ENCODE measurements around the gene ADNP. TPM values are rescaled to one million over a fixed set of nuclear protein-coding genes. Genes with fewer than 3 reads are reported as not detected.

The ADNP gene
- total RNA-seq, 1 donor, result 26.8 TPM

- TF ChIP-seq CTCF (IDR thresholded peaks at IDR 0.05; ENCODE audit: insufficient read depth, low read depth, low read length), result no peak
- peak; percentile 52 for DNase-seq (ENCODE audit: low read depth)
- H3K4me3 ChIP-seq (ENCODE audit: low read depth, low read length), result peak overlapping the region; percentile 67
Measured at GRCh38 chr20:50957276-50957675, 26.0 kb upstream of the ADNP start.

- TF ChIP-seq CTCF (IDR thresholded peaks at IDR 0.05; ENCODE audit: insufficient read depth, low read depth, low read length), result no peak
- H3K4me3 ChIP-seq (ENCODE audit: low read depth, low read length), result no peak overlapping the region
- no peak for DNase-seq (ENCODE audit: low read depth)
Measured at GRCh38 chr20:50953821-50954220, 22.6 kb upstream of the ADNP start.

- TF ChIP-seq CTCF (IDR thresholded peaks at IDR 0.05; ENCODE audit: insufficient read depth, low read depth, low read length), result no peak
- no peak overlapping the region for H3K4me3 ChIP-seq (ENCODE audit: low read depth, low read length)
- no peak for DNase-seq (ENCODE audit: low read depth)
Measured at GRCh38 chr20:50953196-50953595, 22.0 kb upstream of the ADNP start.

- DNase-seq (ENCODE audit: low read depth), result no peak
- no peak for TF ChIP-seq CTCF (IDR thresholded peaks at IDR 0.05; ENCODE audit: insufficient read depth, low read depth, low read length)
- no peak overlapping the region for H3K4me3 ChIP-seq (ENCODE audit: low read depth, low read length)
Measured at GRCh38 chr20:50948132-50948785, 17.0 kb upstream of the ADNP start.

GRCh38 chr20:50943069-50943468, 11.8 kb upstream of the ADNP start:
- no peak for TF ChIP-seq CTCF (IDR thresholded peaks at IDR 0.05; ENCODE audit: insufficient read depth, low read depth, low read length)
- H3K4me3 ChIP-seq (ENCODE audit: low read depth, low read length), result no peak overlapping the region
- no peak for DNase-seq (ENCODE audit: low read depth)

GRCh38 chr20:50933589-50933988, 2.4 kb upstream of the ADNP start:
- no peak for TF ChIP-seq CTCF (IDR thresholded peaks at IDR 0.05; ENCODE audit: insufficient read depth, low read depth, low read length)
- DNase-seq (ENCODE audit: low read depth), result no peak
- no peak overlapping the region for H3K4me3 ChIP-seq (ENCODE audit: low read depth, low read length)

GRCh38 chr20:50932691-50933280, 1.5 kb upstream of the ADNP start:
- no peak for TF ChIP-seq CTCF (IDR thresholded peaks at IDR 0.05; ENCODE audit: insufficient read depth, low read depth, low read length)
- DNase-seq (ENCODE audit: low read depth), result no peak
- no peak overlapping the region for H3K4me3 ChIP-seq (ENCODE audit: low read depth, low read length)
